ENCODE measurements around the gene KLRC3. TPM values are rescaled to one million over a fixed set of nuclear protein-coding genes. Genes with fewer than 3 reads are reported as not detected.
"Not testable (repeated sequence)": the region's sequence is repeated elsewhere in the genome, so short reads cannot be mapped to it uniquely, and the experiment has no call there.

The KLRC3 gene
- total RNA-seq, 1 experiment from 2014 or later: 2.3 TPM

GRCh38 chr12:10388624-10389413 is 31.6 kb downstream of the KLRC3 start:
- intact Hi-C loops (cut with micrococcal nuclease): no loop called here

GRCh38 chr12:10387498-10387897 is 32.9 kb downstream of the KLRC3 start:
- peaks cover 17% of the 10 kb centered on the region for H3K4me1 Mint-ChIP-seq (ENCODE audit: insufficient read depth, unreplicated experiment)
- H3K9me3 Mint-ChIP-seq (ENCODE audit: unreplicated experiment); H3K27me3 Mint-ChIP-seq (ENCODE audit: insufficient read depth, unreplicated experiment); intact Hi-C loops (cut with micrococcal nuclease); H3K27ac Mint-ChIP-seq (ENCODE audit: low read depth, unreplicated experiment); DNase-seq (ENCODE audit: unreplicated experiment); H3K4me3 Mint-ChIP-seq (ENCODE audit: unreplicated experiment); H3K36me3 Mint-ChIP-seq (ENCODE audit: insufficient read depth, unreplicated experiment); BruUV-seq (replicated peaks): not testable (repeated sequence)
- POLR2A ChIA-PET: interaction anchor here (3.4 to 3.9 kb wide), 2 partner anchors 13 to 22 kb away, joined by 16 to 26 read pairs; no protein-coding TSS in a partner anchor
- CTCF ChIA-PET: interaction anchor here (0.6 to 1.1 kb wide), 2 partner anchors 14 to 58 kb away, joined by 3 read pairs; no protein-coding TSS in a partner anchor

More at GRCh38 chr12:10388624-10389413, 31.6 kb downstream of the KLRC3 start:
- ChIA-PET CTCF (interaction anchor here (0.6 to 0.9 kb wide), 2 partner anchors 8 to 153 kb away, joined by 3 to 5 read pairs; no protein-coding TSS in a partner anchor), POLR2A (interaction anchor here (0.9 to 1.2 kb wide), 3 partner anchors 15 to 24 kb away, joined by 4 read pairs; no protein-coding TSS in a partner anchor)
- BruUV-seq (replicated peaks): no TSS peak
- DNase-seq (ENCODE audit: unreplicated experiment): no peak
- Mint-ChIP-seq H3K9me3 (ENCODE audit: unreplicated experiment) (no peaks in the 10 kb centered on the region), H3K36me3 (ENCODE audit: insufficient read depth, unreplicated experiment) (peaks cover 7% of the 10 kb centered on the region), H3K4me3 (ENCODE audit: unreplicated experiment) (no peak overlapping the region), H3K27me3 (ENCODE audit: insufficient read depth, unreplicated experiment) (no peaks in the 10 kb centered on the region), H3K27ac (ENCODE audit: low read depth, unreplicated experiment) (no peak overlapping the region), H3K4me1 (ENCODE audit: insufficient read depth, unreplicated experiment) (peaks cover 17% of the 10 kb centered on the region)
- no peak for TF ChIP-seq CTCF (IDR thresholded peaks at IDR 0.05; ENCODE audit: unreplicated experiment)

GRCh38 chr12:10386857-10387256 is 33.5 kb downstream of the KLRC3 start:
- CTCF ChIA-PET: interaction anchor here (1.1 to 1.4 kb wide), 2 partner anchors 13 to 20 kb away, joined by 3 read pairs; no protein-coding TSS in a partner anchor

GRCh38 chr12:10385166-10385613 is 35.2 kb downstream of the KLRC3 start:
- BruUV-seq (replicated peaks): no TSS peak
- Mint-ChIP-seq H3K36me3 (ENCODE audit: insufficient read depth, unreplicated experiment) (peaks cover 14% of the 10 kb centered on the region), H3K4me3 (ENCODE audit: unreplicated experiment) (peak overlapping the region; percentile 7), H3K4me1 (ENCODE audit: insufficient read depth, unreplicated experiment) (peaks cover 17% of the 10 kb centered on the region), H3K27ac (ENCODE audit: low read depth, unreplicated experiment) (peak overlapping the region; percentile 74), H3K9me3 (ENCODE audit: unreplicated experiment) (peaks cover 7% of the 10 kb centered on the region), H3K27me3 (ENCODE audit: insufficient read depth, unreplicated experiment) (no peaks in the 10 kb centered on the region)
- ChIA-PET POLR2A (interaction anchor here (0.6 to 3.9 kb wide), 7 partner anchors 9 to 173 kb away, joined by 3 to 26 read pairs (median 4); partner anchors contain the start of gene GABARAPL1), CTCF (no interaction called here)
- intact Hi-C loops (cut with micrococcal nuclease): no loop called here
- TF ChIP-seq CTCF (IDR thresholded peaks at IDR 0.05; ENCODE audit: unreplicated experiment): no peak
- DNase-seq (ENCODE audit: unreplicated experiment): peak; percentile 72

More at GRCh38 chr12:10386857-10387256, 33.5 kb downstream of the KLRC3 start:
- Mint-ChIP-seq H3K9me3 (ENCODE audit: unreplicated experiment) (peaks cover 7% of the 10 kb centered on the region), H3K27ac (ENCODE audit: low read depth, unreplicated experiment) (no peak overlapping the region), H3K4me3 (ENCODE audit: unreplicated experiment) (no peak overlapping the region), H3K27me3 (ENCODE audit: insufficient read depth, unreplicated experiment) (no peaks in the 10 kb centered on the region), H3K36me3 (ENCODE audit: insufficient read depth, unreplicated experiment) (peaks cover 7% of the 10 kb centered on the region), H3K4me1 (ENCODE audit: insufficient read depth, unreplicated experiment) (peaks cover 17% of the 10 kb centered on the region)
- intact Hi-C loops (cut with micrococcal nuclease): no loop called here
- DNase-seq (ENCODE audit: unreplicated experiment): no peak
- no peak for TF ChIP-seq CTCF (IDR thresholded peaks at IDR 0.05; ENCODE audit: unreplicated experiment)
- BruUV-seq (replicated peaks): no TSS peak
- POLR2A ChIA-PET: interaction anchor here (0.7 to 3.9 kb wide), 4 partner anchors 11 to 22 kb away, joined by 4 to 26 read pairs (median 10); no protein-coding TSS in a partner anchor
